ENCODE results near the gene RAB40B. TPM values are rescaled to one million over a fixed set of nuclear protein-coding genes. Genes with fewer than 3 reads are reported as not detected.

The RAB40B gene
- polyA plus RNA-seq, 1 donor, result 18.0 TPM

- H3K4me3 ChIP-seq (ENCODE audit: low read length), result no peak overlapping the region
- H3K9me3 ChIP-seq (ENCODE audit: control insufficient read depth, low read depth, low read length), result peaks cover 11% of the 10 kb centered on the region
- H3K36me3 ChIP-seq (ENCODE audit: control insufficient read depth, insufficient read depth, low read length), result peaks cover 44% of the 10 kb centered on the region
- no peak overlapping the region for H3K27ac ChIP-seq (ENCODE audit: low read length)
- no peaks in the 10 kb centered on the region for H3K27me3 ChIP-seq (ENCODE audit: control insufficient read depth, insufficient read depth, low read length)
- H3K4me1 ChIP-seq (ENCODE audit: control insufficient read depth, insufficient read depth, low read length), result no peaks in the 10 kb centered on the region
- DNase-seq, result no peak
Observed at GRCh38 chr17:82633343-82633742, 65.2 kb downstream of the RAB40B start.

- H3K4me1 ChIP-seq (ENCODE audit: control insufficient read depth, insufficient read depth, low read length), result no peaks in the 10 kb centered on the region
- H3K9me3 ChIP-seq (ENCODE audit: control insufficient read depth, low read depth, low read length), result peaks cover 8% of the 10 kb centered on the region
- 100% methylated on average over 1 of the region's 8 CpGs for WGBS (ENCODE audit: insufficient coverage, low lambda C conversion rate)
- no peak for DNase-seq
- H3K36me3 ChIP-seq (ENCODE audit: control insufficient read depth, insufficient read depth, low read length), result peaks cover 45% of the 10 kb centered on the region
- H3K4me3 ChIP-seq (ENCODE audit: low read length), result no peak overlapping the region
- no peaks in the 10 kb centered on the region for H3K27me3 ChIP-seq (ENCODE audit: control insufficient read depth, insufficient read depth, low read length)
- no peak overlapping the region for H3K27ac ChIP-seq (ENCODE audit: low read length)
Observed at GRCh38 chr17:82632451-82632850, 66.0 kb downstream of the RAB40B start.

GRCh38 chr17:82631544-82631943, 67.0 kb downstream of the RAB40B start:
- Histone ChIP-seq H3K4me3 (ENCODE audit: low read length) (no peak overlapping the region), H3K27ac (ENCODE audit: low read length) (no peak overlapping the region), H3K36me3 (ENCODE audit: control insufficient read depth, insufficient read depth, low read length) (peaks cover 50% of the 10 kb centered on the region), H3K27me3 (ENCODE audit: control insufficient read depth, insufficient read depth, low read length) (no peaks in the 10 kb centered on the region), H3K9me3 (ENCODE audit: control insufficient read depth, low read depth, low read length) (peaks cover 2% of the 10 kb centered on the region), H3K4me1 (ENCODE audit: control insufficient read depth, insufficient read depth, low read length) (no peaks in the 10 kb centered on the region)
- WGBS (ENCODE audit: insufficient coverage, low lambda C conversion rate), result no CpG with 5 or more reads among the region's 6 CpGs
- DNase-seq, result no peak

- Histone ChIP-seq H3K4me1 (ENCODE audit: control insufficient read depth, insufficient read depth, low read length) (no peaks in the 10 kb centered on the region), H3K36me3 (ENCODE audit: control insufficient read depth, insufficient read depth, low read length) (peaks cover 51% of the 10 kb centered on the region)
Observed at GRCh38 chr17:82630212-82630611, 68.3 kb downstream of the RAB40B start.

GRCh38 chr17:82629748-82630147, 68.8 kb downstream of the RAB40B start:
- peaks cover 56% of the 10 kb centered on the region for H3K36me3 ChIP-seq (ENCODE audit: control insufficient read depth, insufficient read depth, low read length)
- DNase-seq, result no peak
- WGBS (ENCODE audit: insufficient coverage, low lambda C conversion rate), result no CpG with 5 or more reads among the region's 8 CpGs

More at GRCh38 chr17:82630212-82630611, 68.3 kb downstream of the RAB40B start:
- Histone ChIP-seq H3K9me3 (ENCODE audit: control insufficient read depth, low read depth, low read length) (no peaks in the 10 kb centered on the region), H3K4me3 (ENCODE audit: low read length) (no peak overlapping the region), H3K27ac (ENCODE audit: low read length) (no peak overlapping the region), H3K27me3 (ENCODE audit: control insufficient read depth, insufficient read depth, low read length) (no peaks in the 10 kb centered on the region)
- WGBS (ENCODE audit: insufficient coverage, low lambda C conversion rate), result no CpG with 5 or more reads among the region's 12 CpGs
- DNase-seq, result no peak

GRCh38 chr17:82627405-82627804, 71.1 kb downstream of the RAB40B start:
- WGBS (ENCODE audit: insufficient coverage, low lambda C conversion rate), result no CpG with 5 or more reads among the region's 21 CpGs
- no peak for DNase-seq
- H3K27me3 ChIP-seq (ENCODE audit: control insufficient read depth, insufficient read depth, low read length), result no peaks in the 10 kb centered on the region
- H3K36me3 ChIP-seq (ENCODE audit: control insufficient read depth, insufficient read depth, low read length), result peaks cover 63% of the 10 kb centered on the region
- H3K27ac ChIP-seq (ENCODE audit: low read length), result no peak overlapping the region
- H3K9me3 ChIP-seq (ENCODE audit: control insufficient read depth, low read depth, low read length), result no peaks in the 10 kb centered on the region
- H3K4me1 ChIP-seq (ENCODE audit: control insufficient read depth, insufficient read depth, low read length), result no peaks in the 10 kb centered on the region
- no peak overlapping the region for H3K4me3 ChIP-seq (ENCODE audit: low read length)

More at GRCh38 chr17:82629748-82630147, 68.8 kb downstream of the RAB40B start:
- Histone ChIP-seq H3K9me3 (ENCODE audit: control insufficient read depth, low read depth, low read length) (no peaks in the 10 kb centered on the region), H3K4me3 (ENCODE audit: low read length) (no peak overlapping the region), H3K4me1 (ENCODE audit: control insufficient read depth, insufficient read depth, low read length) (no peaks in the 10 kb centered on the region), H3K27me3 (ENCODE audit: control insufficient read depth, insufficient read depth, low read length) (no peaks in the 10 kb centered on the region), H3K27ac (ENCODE audit: low read length) (no peak overlapping the region)

GRCh38 chr17:82623707-82624106, 74.8 kb downstream of the RAB40B start:
- H3K4me3 ChIP-seq (ENCODE audit: low read length), result no peak overlapping the region
- no peak for DNase-seq
- WGBS (ENCODE audit: insufficient coverage, low lambda C conversion rate), result no CpG with 5 or more reads among the region's 15 CpGs
- H3K27ac ChIP-seq (ENCODE audit: low read length), result no peak overlapping the region
- no peaks in the 10 kb centered on the region for H3K9me3 ChIP-seq (ENCODE audit: control insufficient read depth, low read depth, low read length)
- peaks cover 73% of the 10 kb centered on the region for H3K36me3 ChIP-seq (ENCODE audit: control insufficient read depth, insufficient read depth, low read length)
- no peaks in the 10 kb centered on the region for H3K27me3 ChIP-seq (ENCODE audit: control insufficient read depth, insufficient read depth, low read length)
- H3K4me1 ChIP-seq (ENCODE audit: control insufficient read depth, insufficient read depth, low read length), result no peaks in the 10 kb centered on the region

GRCh38 chr17:82619641-82620040, 78.9 kb downstream of the RAB40B start:
- Histone ChIP-seq H3K36me3 (ENCODE audit: control insufficient read depth, insufficient read depth, low read length) (peaks cover 78% of the 10 kb centered on the region), H3K4me3 (ENCODE audit: low read length) (no peak overlapping the region), H3K27ac (ENCODE audit: low read length) (no peak overlapping the region), H3K27me3 (ENCODE audit: control insufficient read depth, insufficient read depth, low read length) (no peaks in the 10 kb centered on the region), H3K4me1 (ENCODE audit: control insufficient read depth, insufficient read depth, low read length) (no peaks in the 10 kb centered on the region), H3K9me3 (ENCODE audit: control insufficient read depth, low read depth, low read length) (no peaks in the 10 kb centered on the region)
- 100% methylated on average over 1 of the region's 10 CpGs for WGBS (ENCODE audit: insufficient coverage, low lambda C conversion rate)
- DNase-seq, result no peak

GRCh38 chr17:82619211-82619610, 79.3 kb downstream of the RAB40B start:
- Histone ChIP-seq H3K27me3 (ENCODE audit: control insufficient read depth, insufficient read depth, low read length) (no peaks in the 10 kb centered on the region), H3K9me3 (ENCODE audit: control insufficient read depth, low read depth, low read length) (no peaks in the 10 kb centered on the region), H3K4me3 (ENCODE audit: low read length) (no peak overlapping the region), H3K4me1 (ENCODE audit: control insufficient read depth, insufficient read depth, low read length) (no peaks in the 10 kb centered on the region), H3K27ac (ENCODE audit: low read length) (no peak overlapping the region), H3K36me3 (ENCODE audit: control insufficient read depth, insufficient read depth, low read length) (peaks cover 77% of the 10 kb centered on the region)
- 77% methylated on average over 3 of the region's 7 CpGs for WGBS (ENCODE audit: insufficient coverage, low lambda C conversion rate)
- DNase-seq, result no peak

GRCh38 chr17:82616021-82616711, 82.3 kb downstream of the RAB40B start:
- WGBS (ENCODE audit: insufficient coverage, low lambda C conversion rate), result 100% methylated on average over 1 of the region's 22 CpGs
- Histone ChIP-seq H3K9me3 (ENCODE audit: control insufficient read depth, low read depth, low read length) (no peaks in the 10 kb centered on the region), H3K36me3 (ENCODE audit: control insufficient read depth, insufficient read depth, low read length) (peaks cover 69% of the 10 kb centered on the region)

More at GRCh38 chr17:82616021-82616711, 82.3 kb downstream of the RAB40B start:
- Histone ChIP-seq H3K4me1 (ENCODE audit: control insufficient read depth, insufficient read depth, low read length) (no peaks in the 10 kb centered on the region), H3K4me3 (ENCODE audit: low read length) (no peak overlapping the region), H3K27me3 (ENCODE audit: control insufficient read depth, insufficient read depth, low read length) (no peaks in the 10 kb centered on the region), H3K27ac (ENCODE audit: low read length) (no peak overlapping the region)
- no peak for DNase-seq

Measured in large intestine (tissue), 3 donors.